Lower lobe of right lung (tissue), 2 donors: Measurements from ENCODE around the gene KCNQ1. TPM values are rescaled to one million over a fixed set of nuclear protein-coding genes. Genes with fewer than 3 reads are reported as not detected.

Experiments used
- ATAC-seq, 2 donors: fragments of 200-7000 bp; cut with Tn5 transposase; one replicate each; pipeline ENCODE4 v1.9.1; 2020 to 2022; ENCODE audit warnings: mild to moderate bottlenecking in 2 of 2, moderate library complexity in 2 of 2
- DNase-seq: peaks from one replicate; pipeline ENCODE4 v3.0.0-alpha.2; 2020
- H3K27ac ChIP-seq: fragments of 200-600 bp; one replicate; pipeline ENCODE4 v1.8.0; 2022
- H3K27me3 ChIP-seq: fragments of 200-600 bp; one replicate; pipeline ENCODE4 v1.8.0; 2022; ENCODE audit warnings: low read depth
- H3K36me3 ChIP-seq: fragments of 200-600 bp; one replicate; pipeline ENCODE4 v1.8.0; 2022; ENCODE audit warnings: mild to moderate bottlenecking
- H3K4me1 ChIP-seq: fragments of 200-600 bp; one replicate; pipeline ENCODE4 v1.8.0; 2022
- H3K4me3 ChIP-seq: fragments of 200-600 bp; one replicate; pipeline ENCODE4 v1.8.0; 2022; ENCODE audit warnings: mild to moderate bottlenecking
- H3K9me3 ChIP-seq: fragments of 200-600 bp; one replicate; pipeline ENCODE4 v1.8.0; 2022
- intact Hi-C: fragments of 100-400 bp; cut with DNase I; formaldehyde crosslinking; loops from one replicate; pipeline ENCODE4 v1.11.0; 2022
- total RNA-seq: library from RNA; stranded (reverse); fragmentation: NEBNext Ultra II Directional; extraction: Animal tissue kit (Norgen Biotek cat#: 25700); gene quantifications from one replicate; pipeline ENCODE4 v1.2.1, GENCODE V29; 2021
- TF ChIP-seq, protein P1 (sequence below): fragments of 200-600 bp; IDR thresholded peaks from one replicate; pipeline ENCODE4 v1.8.0; 2022; ENCODE audit warnings: antibody characterized with exemption, mild to moderate bottlenecking
- donor health status: DM: no; HTN: yes; CAD: no; lungs with severe emphysema.

The KCNQ1 gene
- total RNA-seq, 1 donor from 2014 or later: 51.0 TPM

DNA sequence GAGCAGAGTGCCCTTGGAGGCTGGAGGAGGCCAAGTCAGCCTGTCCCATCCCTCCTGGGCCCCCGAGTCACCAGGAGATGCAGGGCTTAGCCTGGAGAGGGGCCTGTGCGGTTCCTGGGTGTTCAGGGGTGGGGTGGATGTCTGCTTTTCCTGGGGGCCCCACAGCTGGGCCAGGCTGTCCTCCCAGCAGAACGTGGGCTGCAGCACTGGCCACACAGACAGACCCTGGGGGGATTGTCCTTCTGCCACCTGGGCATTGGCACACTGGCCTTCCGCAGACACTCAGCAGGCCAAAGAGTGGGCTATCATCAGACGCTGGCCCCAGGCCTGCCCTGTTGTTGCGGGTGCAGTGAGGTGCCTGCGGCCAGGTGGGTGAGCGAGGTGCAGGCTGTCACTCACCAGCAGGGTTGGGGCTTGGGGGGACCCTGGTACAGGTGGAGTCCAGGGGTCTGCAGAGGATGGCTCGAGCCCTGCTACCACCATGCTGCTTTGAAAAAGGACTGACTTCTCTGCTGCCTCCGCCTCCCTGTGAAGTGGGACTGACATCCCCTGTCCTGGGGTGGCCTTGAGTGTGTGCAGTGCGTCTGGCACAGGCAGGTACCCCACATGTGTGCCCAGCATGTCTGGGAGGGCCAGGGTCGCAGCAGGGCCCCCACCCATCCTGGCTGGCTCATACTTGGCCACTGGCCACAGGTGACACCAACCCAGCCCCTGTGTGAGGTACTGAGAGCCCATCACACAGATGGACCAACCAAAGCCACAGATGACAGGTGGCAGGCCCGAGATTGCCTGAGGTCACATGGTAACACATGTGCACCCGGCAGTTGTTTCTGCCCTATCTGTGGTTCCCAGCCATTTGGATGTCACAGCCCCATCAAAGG, 294.0 kb downstream of the KCNQ1 start:
- H3K4me3 ChIP-seq: no peak overlapping the region
- TF ChIP-seq, protein P1, sequence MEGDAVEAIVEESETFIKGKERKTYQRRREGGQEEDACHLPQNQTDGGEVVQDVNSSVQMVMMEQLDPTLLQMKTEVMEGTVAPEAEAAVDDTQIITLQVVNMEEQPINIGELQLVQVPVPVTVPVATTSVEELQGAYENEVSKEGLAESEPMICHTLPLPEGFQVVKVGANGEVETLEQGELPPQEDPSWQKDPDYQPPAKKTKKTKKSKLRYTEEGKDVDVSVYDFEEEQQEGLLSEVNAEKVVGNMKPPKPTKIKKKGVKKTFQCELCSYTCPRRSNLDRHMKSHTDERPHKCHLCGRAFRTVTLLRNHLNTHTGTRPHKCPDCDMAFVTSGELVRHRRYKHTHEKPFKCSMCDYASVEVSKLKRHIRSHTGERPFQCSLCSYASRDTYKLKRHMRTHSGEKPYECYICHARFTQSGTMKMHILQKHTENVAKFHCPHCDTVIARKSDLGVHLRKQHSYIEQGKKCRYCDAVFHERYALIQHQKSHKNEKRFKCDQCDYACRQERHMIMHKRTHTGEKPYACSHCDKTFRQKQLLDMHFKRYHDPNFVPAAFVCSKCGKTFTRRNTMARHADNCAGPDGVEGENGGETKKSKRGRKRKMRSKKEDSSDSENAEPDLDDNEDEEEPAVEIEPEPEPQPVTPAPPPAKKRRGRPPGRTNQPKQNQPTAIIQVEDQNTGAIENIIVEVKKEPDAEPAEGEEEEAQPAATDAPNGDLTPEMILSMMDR: no peak
- peaks cover 5% of the 10 kb centered on the region for H3K4me1 ChIP-seq
- intact Hi-C loops: no loop called here
- DNase-seq (no peak), ATAC-seq (no peak)
- H3K9me3 ChIP-seq: no peaks in the 10 kb centered on the region
- no peaks in the 10 kb centered on the region for H3K36me3 ChIP-seq
- H3K27ac ChIP-seq: no peak overlapping the region
- H3K27me3 ChIP-seq: no peaks in the 10 kb centered on the region

DNA sequence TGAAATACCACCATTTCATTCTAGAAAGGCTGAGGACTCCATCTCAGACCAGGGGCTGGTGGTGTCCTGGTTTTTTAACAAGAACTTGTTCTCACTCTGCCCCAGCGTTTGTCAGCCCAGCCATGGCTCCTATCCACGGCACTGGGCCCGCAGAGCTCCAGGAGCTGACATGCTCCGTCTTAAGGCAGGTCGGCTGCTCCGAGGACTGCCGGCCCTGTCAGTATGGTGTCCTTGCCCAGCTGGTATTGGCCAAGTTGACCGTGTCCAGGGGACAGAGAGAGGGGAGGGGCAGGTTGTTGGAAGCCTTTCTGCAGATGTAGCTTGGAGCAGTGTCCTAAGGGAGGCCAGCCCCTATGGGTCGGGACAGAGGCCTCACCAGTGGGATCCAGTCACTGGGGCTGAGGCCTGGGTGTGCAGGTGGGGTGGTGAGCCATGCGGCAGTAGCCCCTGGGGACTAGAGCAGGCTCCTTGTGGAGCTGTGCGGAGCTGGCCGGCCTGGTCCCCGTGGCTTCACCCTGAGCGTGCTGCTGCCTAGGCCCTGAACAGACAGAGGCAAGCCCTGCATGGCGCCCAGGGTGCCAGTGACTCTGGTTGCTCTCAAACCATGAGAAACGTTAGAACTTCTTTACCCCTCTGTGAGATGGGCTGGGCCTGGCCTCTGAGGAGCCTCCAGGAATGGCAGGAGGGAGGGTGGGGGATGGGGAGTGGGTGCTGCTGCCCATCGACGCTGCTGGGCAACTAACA, 294.9 kb downstream of the KCNQ1 start:
- peaks cover 5% of the 10 kb centered on the region for H3K4me1 ChIP-seq
- H3K4me3 ChIP-seq: no peak overlapping the region
- intact Hi-C loops: no loop called here
- peak; percentile 25 for DNase-seq
- no peak for ATAC-seq
- TF ChIP-seq, protein P1: no peak
- no peaks in the 10 kb centered on the region for H3K27me3 ChIP-seq
- no peaks in the 10 kb centered on the region for H3K9me3 ChIP-seq
- no peak overlapping the region for H3K27ac ChIP-seq
- no peaks in the 10 kb centered on the region for H3K36me3 ChIP-seq

DNA sequence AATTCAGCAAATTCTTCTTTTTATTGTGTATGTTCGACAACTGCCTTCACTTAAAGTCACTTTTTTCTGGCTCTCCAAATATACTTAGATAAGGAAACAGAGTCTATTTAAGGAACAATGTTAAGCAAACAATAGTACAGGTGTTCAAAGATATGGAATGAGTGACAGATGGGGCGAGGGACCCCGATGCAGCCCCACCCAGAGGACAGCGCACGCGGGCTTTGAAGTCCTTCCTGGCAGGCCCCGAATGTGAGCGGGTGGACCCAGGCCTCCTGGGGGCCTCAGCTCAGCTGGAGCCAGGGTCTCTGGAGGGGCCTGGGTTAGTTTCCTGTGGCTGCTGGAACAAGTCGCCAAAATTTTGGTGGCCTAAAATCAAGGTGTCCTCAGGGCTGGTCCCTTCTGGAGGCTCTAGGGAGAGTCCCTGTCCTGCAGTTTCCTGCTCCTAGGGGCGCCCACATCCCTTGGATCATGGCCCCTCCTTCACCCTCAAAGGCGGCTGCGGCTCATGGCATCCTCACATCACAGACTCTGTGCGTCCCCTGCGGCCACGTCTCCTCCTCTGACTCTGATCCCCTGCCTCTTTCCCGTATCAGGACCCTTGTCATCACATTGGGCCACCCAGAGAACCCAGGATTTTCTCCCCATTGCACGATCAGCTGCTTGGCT, 295.6 kb downstream of the KCNQ1 start:
- no peaks in the 10 kb centered on the region for H3K9me3 ChIP-seq
- no peaks in the 10 kb centered on the region for H3K36me3 ChIP-seq
- H3K4me3 ChIP-seq: no peak overlapping the region
- TF ChIP-seq, protein P1: no peak
- H3K27me3 ChIP-seq: no peaks in the 10 kb centered on the region
- intact Hi-C loops: no loop called here
- no peak for ATAC-seq
- peaks cover 5% of the 10 kb centered on the region for H3K4me1 ChIP-seq
- DNase-seq: peak; percentile 28
- no peak overlapping the region for H3K27ac ChIP-seq

DNA sequence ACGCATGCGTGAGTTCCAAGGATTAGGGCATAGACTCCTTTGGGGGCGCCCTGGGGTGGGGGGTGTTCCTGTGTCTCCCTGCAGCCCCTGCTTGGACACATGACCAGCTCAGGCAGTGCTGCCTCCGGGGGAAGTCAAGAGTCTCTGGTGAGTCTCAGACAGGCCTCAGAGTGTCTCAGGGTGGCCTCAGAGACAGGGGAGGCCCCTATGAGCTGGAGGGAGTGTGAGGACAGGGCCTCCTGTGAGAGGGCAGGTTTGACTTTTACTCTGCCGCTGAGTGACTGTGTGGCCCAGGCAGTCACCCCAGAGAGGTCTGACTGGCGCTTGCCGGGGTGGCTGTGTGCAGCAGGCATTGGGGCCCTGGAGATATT, 296.2 kb downstream of the KCNQ1 start:
- peaks cover 5% of the 10 kb centered on the region for H3K4me1 ChIP-seq
- no peaks in the 10 kb centered on the region for H3K27me3 ChIP-seq
- intact Hi-C loops: no loop called here
- H3K27ac ChIP-seq: peak overlapping the region; percentile 41
- no peaks in the 10 kb centered on the region for H3K9me3 ChIP-seq
- ATAC-seq: no peak
- no peaks in the 10 kb centered on the region for H3K36me3 ChIP-seq
- TF ChIP-seq, protein P1: no peak
- H3K4me3 ChIP-seq: no peak overlapping the region
- DNase-seq: peak; percentile 37

DNA sequence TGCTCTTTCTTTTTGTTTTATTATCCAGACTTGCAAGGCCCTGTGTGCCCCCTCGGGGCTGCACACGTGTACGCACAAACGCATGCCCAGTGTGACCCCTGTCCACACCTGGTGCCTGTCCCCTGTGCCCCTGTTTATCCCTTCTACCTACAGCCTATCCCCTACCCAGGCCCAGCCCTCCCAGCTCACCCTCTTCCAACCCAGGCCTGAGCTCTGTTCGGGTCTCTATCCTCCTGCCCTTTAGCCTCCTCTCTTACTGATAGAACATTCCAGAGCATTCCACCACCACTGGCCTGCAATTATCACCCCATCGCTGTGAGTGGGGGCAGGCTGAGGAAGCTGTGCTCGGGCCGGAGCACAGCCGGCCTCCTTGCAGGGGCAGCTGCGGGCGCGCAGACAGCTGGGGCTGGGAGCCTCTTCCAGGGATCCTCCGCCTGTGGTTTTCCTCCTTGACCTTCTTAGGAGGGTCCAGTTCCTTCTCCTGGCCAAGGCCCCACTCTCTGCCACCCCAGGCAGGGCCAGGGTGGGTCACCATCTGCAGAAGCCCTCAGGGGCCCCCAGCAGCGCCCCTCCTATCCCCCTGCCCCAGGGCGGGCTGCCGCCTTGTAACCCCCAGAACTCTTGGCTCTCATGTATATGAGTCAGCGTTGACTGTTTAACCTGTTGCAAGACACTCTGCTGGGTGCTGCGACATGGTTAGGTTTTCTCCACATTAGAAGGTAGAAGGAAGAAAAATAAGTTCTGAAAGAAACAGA, 296.7 kb downstream of the KCNQ1 start:
- Histone ChIP-seq H3K4me3 (no peak overlapping the region), H3K9me3 (no peaks in the 10 kb centered on the region), H3K4me1 (peaks cover 5% of the 10 kb centered on the region), H3K27me3 (no peaks in the 10 kb centered on the region), H3K36me3 (no peaks in the 10 kb centered on the region), H3K27ac (peak overlapping the region; percentile 41)
- DNase-seq (peak; percentile 47), ATAC-seq (peak; percentile 20 to 44)
- TF ChIP-seq, protein P1: no peak
- intact Hi-C loops: no loop called here
